HG03097 (cell line): Measurements from ENCODE around the gene LPP.

ENCODE experiments used
- ATAC-seq: cut with Tn5 transposase; IDR thresholded peaks from one replicate; pipeline ENCODE4 v1.9.1; 2021; ENCODE audit not compliant: unreplicated experiment, low FRiP score

Gene LPP

GRCh38 chr3:188242436-188243123, 88.6 kb downstream of the LPP start:
- no peak for ATAC-seq

- ATAC-seq: no peak
These were observed 89.3 kb downstream of the LPP start for GRCh38 chr3:188243124-188243795.

- ATAC-seq: no peak
These were observed 90.5 kb downstream of the LPP start for GRCh38 chr3:188244395-188244861.

DNA sequence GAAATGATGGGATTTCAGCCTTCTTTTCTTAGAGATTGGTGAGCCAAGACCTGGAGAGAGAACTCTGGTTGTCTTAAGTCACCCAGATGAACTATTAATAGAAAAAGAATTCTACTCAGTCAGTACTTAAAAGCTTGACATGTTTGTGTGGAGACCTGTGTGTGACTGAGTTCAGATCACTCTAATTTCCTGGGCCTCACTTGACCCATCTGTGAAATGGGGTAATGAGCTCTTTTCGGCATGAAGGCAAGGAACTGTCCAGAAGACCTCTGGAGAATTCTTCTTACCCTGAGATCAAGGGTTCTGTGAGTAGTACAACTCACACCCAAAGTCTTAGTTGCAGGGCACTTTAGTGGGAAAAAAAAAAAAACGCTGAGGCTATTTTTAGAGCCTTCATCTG, 92.9 kb downstream of the LPP start:
- no peak for ATAC-seq

GRCh38 chr3:188248036-188248561, 94.1 kb downstream of the LPP start:
- ATAC-seq: no peak

GRCh38 chr3:188253123-188253793, 99.3 kb downstream of the LPP start:
- no peak for ATAC-seq

GRCh38 chr3:188253800-188254452, 100.0 kb downstream of the LPP start:
- no peak for ATAC-seq

GRCh38 chr3:188254520-188255070, 100.6 kb downstream of the LPP start:
- no peak for ATAC-seq

DNA sequence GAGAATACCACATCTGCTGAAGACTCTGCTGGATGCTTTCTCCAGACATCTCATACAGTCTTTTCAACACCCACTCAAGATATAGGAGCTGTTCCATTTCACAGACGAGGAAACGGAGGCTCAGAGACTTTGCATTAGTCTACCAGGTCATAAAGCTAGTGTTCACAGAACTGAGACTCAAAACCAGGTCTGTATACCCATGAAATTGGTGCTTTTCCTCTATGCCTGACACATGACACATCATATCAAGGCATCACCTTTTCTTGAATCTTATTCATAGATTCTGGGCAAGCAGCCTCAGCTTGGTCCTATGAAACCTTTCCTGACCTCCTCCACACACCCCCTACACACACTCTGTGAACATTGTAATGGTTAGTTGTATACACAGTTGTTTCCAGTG, 101.2 kb downstream of the LPP start:
- ATAC-seq: no peak

DNA sequence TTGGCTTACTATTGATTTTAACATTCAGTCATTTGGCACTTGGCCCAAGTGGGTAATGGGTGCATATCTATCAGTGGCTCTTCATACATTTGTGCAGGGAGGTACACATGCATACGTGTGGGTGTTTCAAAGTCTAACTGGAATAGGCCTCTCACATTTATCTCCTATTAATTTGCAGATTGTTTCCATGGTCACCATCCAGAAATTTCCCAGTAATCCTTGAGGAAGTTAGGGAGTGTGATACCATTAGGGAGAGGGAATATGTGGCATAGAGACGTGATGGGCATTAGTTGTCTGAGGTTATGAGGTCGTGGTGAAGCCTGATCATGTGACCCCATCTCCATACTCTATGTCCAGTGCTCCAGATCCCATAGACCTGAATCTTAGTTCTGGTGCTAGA, 102.8 kb downstream of the LPP start:
- ATAC-seq: no peak

- ATAC-seq: no peak
These were observed 103.5 kb downstream of the LPP start for GRCh38 chr3:188257384-188258026.

- ATAC-seq: no peak
These were observed 105.2 kb downstream of the LPP start for GRCh38 chr3:188259191-188259590.

- no peak for ATAC-seq
These were observed 105.6 kb downstream of the LPP start for GRCh38 chr3:188259596-188259995.

DNA sequence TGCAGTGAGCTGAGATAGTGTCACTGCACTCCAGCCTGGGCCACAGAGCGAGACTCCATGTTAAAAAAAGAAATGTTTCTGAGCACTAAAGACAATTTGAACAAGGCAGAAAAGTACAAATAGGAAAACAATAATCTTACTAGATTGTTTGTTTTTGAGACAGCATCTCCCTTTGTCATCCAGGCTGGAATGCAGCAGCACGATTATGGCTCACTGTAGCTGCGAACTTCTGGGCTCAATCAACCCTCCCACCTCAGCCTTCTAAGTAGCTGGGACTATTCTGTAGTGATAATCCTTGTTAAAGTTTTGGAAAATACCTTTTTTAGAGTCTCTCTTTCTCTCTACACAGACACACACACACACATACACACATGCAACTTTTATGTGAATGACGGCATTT, 107.1 kb downstream of the LPP start:
- no peak for ATAC-seq

- no peak for ATAC-seq
These were observed 108.5 kb downstream of the LPP start for GRCh38 chr3:188262488-188262887.

DNA sequence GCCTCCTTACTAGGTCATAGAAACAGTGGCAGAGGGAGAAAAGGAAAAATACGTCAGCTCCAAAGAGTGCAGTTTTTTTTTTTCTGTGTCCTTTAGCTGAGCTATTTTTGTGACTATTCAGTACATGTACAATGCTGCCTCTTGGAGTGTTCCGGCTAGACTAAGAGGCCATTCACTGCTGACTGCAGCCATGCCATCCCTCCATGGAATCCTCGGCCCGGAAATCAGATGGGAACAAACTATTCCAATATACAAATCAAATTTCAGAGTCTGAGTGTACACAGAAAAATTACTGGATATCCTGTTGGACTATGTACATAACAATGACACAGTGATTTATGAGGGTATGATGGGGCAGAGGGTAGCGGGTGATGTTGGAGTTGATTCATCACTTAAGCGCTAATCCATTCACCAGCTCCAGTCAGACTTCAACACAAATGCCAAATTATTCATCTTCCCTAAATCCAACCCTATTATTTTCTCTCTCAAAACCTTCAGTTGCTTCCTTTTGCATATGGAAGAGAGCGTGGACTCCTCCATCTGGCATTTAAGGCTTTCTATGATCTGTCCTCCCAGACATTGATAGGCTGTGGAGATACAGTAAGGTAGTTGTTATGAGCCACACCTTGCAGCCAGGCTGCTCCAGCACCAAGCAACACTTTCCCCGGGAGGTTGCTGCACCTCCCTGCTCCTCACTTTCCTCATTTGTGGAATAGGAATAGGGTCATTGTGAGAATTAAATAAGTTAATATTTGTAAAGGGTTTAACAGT, 109.1 kb downstream of the LPP start:
- ATAC-seq: no peak

- ATAC-seq: no peak
These were observed 110.6 kb downstream of the LPP start for GRCh38 chr3:188264226-188265207.

- no peak for ATAC-seq
These were observed 112.8 kb downstream of the LPP start for GRCh38 chr3:188266562-188267274.
